BJ (cell line): ENCODE results near the gene PPP1R36. TPM values are rescaled to one million over a fixed set of nuclear protein-coding genes. Genes with fewer than 3 reads are reported as not detected.

Experiments
- CTCF ChIA-PET: fragments of 350-600 bp; formaldehyde crosslinking; extraction: SDS; loops from one replicate; lab custom pipeline; 2021; ENCODE audit warnings: antibody characterized with exemption, inconsistent platforms; lab: Yijun Ruan, JAX
- POLR2A ChIA-PET: fragments of 300-600 bp; sonication (Branson Sonifier 250); formaldehyde crosslinking; extraction: SDS; loops from one replicate; lab custom pipeline; 2021; ENCODE audit warnings: antibody characterized with exemption; lab: Charles Lee
- DNase-seq: peaks from one replicate; pipeline ENCODE4 v3.0.0-alpha.2; 2011; ENCODE audit warnings: low read depth
- H3K27me3 ChIP-seq: 2 replicates; pipeline ENCODE4 v1.6.0; 2011; ENCODE audit warnings: low read length; ENCODE audit not compliant: control insufficient read depth, insufficient read depth
- H3K36me3 ChIP-seq: 2 replicates; pipeline ENCODE4 v1.5.1; 2011; ENCODE audit warnings: low read length; ENCODE audit not compliant: control insufficient read depth, insufficient read depth
- H3K4me3 ChIP-seq: 2 replicates; pipeline ENCODE4 v1.5.1; 2011; ENCODE audit warnings: low read depth, mild to moderate bottlenecking, control low read depth, low read length
- polyA plus RNA-seq: library from polyadenylated mRNA; depleted of rRNA; stranded (reverse); fragments of >200 nt; gene quantifications from 2 replicates; pipeline ENCODE4 v1.2.3, GENCODE V29; 2011
- TF ChIP-seq, protein P1 (sequence below): IDR thresholded peaks from 2 replicates; pipeline ENCODE4 v1.5.1; 2011; ENCODE audit warnings: low read depth, mild to moderate bottlenecking, control low read depth, inconsistent platforms, low read length, moderate library complexity; ENCODE audit not compliant: insufficient read depth

Gene PPP1R36
- polyA plus RNA-seq, 1 experiment, result 0.65 TPM

DNA sequence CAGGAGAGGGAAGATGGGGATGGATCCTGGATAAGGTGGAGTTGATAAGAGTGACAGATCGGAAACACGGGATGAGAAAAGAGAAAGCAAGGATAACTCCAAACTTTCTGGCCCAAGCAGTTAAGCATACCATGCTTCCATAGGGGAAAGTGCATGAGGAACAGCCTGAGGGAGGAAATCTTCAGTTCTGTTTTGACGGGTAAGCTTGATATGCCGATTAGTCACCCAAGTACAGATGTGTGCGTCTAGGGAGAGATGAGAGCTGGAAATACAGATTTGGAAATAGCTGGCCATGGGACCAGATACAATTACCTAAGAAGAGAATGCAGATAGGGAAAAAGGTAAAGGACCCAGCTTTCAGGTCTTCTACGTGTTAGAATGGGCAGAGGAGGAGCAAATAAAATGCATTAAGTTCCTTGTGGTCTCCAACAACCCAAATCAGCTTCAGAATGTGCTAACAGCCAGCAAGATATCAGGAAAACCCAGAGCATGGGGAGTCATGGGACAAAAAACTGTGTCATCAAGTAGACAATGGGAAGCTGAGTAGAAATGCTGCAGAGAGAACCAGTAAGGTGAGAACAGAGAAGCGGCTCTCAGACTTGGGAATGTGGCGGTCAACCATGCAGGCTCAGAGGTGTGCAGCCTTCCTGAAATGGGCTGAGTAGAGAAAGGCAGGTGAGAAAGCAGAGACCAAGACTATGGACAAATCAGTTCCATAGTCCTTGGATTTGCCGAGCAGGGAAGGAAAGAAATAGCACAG is 56.3 kb downstream of the PPP1R36 start:
- Histone ChIP-seq H3K27me3 (no peaks in the 10 kb centered on the region), H3K4me3 (no peak overlapping the region), H3K36me3 (no peaks in the 10 kb centered on the region)
- ChIA-PET POLR2A (no interaction called here), CTCF (interaction anchor here (1.9 to 2.3 kb wide), 3 partner anchors 13 to 66 kb away, joined by 6 read pairs; partner anchors contain the start of gene HSPA2)
- TF ChIP-seq, protein P1, sequence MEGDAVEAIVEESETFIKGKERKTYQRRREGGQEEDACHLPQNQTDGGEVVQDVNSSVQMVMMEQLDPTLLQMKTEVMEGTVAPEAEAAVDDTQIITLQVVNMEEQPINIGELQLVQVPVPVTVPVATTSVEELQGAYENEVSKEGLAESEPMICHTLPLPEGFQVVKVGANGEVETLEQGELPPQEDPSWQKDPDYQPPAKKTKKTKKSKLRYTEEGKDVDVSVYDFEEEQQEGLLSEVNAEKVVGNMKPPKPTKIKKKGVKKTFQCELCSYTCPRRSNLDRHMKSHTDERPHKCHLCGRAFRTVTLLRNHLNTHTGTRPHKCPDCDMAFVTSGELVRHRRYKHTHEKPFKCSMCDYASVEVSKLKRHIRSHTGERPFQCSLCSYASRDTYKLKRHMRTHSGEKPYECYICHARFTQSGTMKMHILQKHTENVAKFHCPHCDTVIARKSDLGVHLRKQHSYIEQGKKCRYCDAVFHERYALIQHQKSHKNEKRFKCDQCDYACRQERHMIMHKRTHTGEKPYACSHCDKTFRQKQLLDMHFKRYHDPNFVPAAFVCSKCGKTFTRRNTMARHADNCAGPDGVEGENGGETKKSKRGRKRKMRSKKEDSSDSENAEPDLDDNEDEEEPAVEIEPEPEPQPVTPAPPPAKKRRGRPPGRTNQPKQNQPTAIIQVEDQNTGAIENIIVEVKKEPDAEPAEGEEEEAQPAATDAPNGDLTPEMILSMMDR, result no peak
- DNase-seq, result no peak

DNA sequence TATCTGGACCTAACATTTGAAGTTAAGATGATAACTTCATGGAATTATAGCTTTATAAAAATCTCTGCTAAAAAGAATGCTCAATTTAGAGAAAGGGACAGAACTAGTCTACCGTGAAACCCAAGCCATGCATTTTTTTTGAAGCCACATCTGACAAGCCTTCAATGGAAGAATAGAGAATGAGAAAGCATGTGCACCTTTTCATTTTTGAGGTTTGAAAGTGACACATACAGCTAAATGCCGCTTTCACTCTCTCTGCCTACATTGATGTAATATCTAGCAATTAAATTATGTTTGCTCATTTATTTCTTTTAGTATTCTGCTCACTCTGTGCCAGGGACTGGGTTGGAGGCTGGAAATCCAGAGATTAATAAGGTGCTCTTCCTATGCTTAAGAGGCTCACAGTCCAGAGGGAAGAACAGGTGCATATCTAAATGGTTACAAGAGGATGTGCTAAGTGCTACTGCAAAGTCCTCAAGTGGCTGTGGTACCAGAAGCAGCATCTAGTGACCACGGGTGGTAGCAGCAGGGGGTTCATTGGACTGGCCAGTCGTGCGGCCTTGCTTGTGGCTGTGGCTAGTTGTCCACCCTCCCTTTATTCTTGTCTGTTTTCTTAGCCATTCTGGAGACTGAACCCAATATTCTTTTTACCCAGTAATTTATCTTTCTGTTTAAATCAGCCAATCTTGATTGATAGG is 60.4 kb downstream of the PPP1R36 start:
- no peak for DNase-seq
- CTCF ChIA-PET, result interaction anchor here (1.1 kb wide), 1 partner anchor 20 kb away, joined by 3 read pairs; no protein-coding TSS in a partner anchor
- TF ChIP-seq, protein P1, result no peak
- Histone ChIP-seq H3K27me3 (no peaks in the 10 kb centered on the region), H3K36me3 (no peaks in the 10 kb centered on the region), H3K4me3 (no peak overlapping the region)
- POLR2A ChIA-PET, result no interaction called here

DNA sequence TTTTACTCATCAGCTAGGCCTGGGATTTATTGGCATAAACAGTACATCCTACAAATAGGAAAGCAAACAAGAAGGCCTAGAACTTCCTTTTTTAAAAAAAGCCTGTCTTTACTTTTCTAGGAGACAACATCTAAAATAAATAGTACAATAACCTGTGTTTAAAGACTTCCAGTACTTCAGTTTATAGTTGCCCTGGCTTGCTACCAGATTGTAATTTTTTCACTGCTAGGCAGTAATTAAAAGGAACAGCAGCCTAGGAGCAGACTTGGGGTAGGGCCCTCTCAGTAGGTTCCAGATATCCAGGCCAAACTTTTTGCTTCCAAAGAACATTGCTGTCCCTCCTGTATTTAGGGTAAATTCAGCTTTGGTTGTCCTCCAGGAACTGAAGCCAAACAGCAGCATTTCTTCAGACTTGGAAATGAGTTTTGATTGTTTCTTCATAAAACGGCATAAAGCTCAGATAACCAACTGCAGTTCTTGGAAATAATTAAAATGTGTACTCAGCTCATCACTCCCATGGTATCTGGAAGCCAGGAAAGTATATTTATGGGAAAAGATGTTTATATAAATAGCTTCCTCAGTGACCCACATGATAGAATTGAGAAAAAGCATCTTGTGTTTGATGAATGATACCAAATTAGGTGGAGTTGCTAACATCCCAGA is 61.7 kb downstream of the PPP1R36 start:
- CTCF ChIA-PET, result interaction anchor here (0.7 to 1.6 kb wide), 3 partner anchors 17 to 153 kb away, joined by 3 read pairs; no protein-coding TSS in a partner anchor

DNA sequence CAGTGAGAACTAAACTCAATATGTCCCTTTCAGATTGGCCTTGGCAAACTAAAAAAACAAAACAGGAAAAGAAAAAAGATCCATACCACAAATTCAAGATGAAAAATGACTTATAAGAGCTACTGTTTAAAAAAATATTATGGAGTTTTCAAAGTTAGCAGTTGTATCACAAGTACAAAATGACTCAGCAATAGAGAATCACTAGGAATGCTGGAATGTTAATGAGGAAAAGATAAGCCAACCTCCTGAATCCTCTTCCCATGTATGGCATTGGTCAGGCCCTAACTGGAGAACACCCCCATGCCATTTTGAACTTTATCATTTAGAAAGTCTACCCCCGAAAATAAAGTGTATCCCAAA is 62.2 kb downstream of the PPP1R36 start:
- DNase-seq, result peak; percentile 51
- TF ChIP-seq, protein P1, result no peak
- Histone ChIP-seq H3K4me3 (no peak overlapping the region), H3K27me3 (no peaks in the 10 kb centered on the region), H3K36me3 (no peaks in the 10 kb centered on the region)
- ChIA-PET CTCF (interaction anchor here (1.2 to 1.6 kb wide), 2 partner anchors 24 to 153 kb away, joined by 3 read pairs; no protein-coding TSS in a partner anchor), POLR2A (interaction anchor here (0.6 kb wide), 1 partner anchor 49 kb away, joined by 3 read pairs; no protein-coding TSS in a partner anchor)

More for the DNA sequence above, 61.7 kb downstream of the PPP1R36 start:
- POLR2A ChIA-PET, result no interaction called here
- TF ChIP-seq, protein P1, result no peak
- Histone ChIP-seq H3K36me3 (no peaks in the 10 kb centered on the region), H3K27me3 (no peaks in the 10 kb centered on the region), H3K4me3 (no peak overlapping the region)
- peak; percentile 50 for DNase-seq
